ENCODE data around the gene POMZP3.
"Not testable (repeated sequence)": the region's sequence is repeated elsewhere in the genome, so short reads cannot be mapped to it uniquely, and the experiment has no call there.

DNA sequence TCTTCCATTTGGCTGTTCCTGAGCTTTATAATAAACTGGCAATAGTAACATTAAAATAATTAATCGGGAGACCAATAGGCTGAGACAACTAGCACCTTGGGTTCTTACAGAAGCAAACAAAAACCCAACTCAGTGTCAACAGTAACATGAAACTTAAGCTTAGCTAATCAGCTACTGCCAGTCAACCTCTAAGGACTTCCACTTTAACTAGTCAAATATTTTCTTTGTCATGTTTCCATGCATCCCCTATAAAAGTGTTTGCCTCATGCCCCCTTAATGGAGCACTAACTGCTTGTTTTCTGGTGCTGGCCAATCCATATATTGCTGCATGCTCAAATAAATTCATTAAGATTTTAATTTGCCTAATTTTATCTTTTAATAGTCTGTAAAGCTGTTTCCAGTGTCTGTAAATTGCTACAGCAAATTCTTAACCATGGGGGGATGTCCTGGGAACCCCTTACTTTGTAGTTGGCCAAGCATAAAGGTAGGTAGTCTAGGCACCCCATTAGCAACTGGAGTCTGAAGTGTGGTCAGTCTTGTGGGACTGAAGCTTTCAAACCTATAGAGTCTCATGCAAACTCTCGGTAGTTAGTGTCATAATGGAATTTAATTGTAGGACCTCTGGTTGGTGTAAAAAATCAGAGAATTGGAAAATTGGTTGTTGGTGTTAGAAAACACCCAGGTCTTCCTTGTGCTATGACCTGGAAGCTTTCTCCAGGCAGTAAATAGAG, 40.3 kb downstream of the POMZP3 start:
- TF ChIP-seq YY1 (IDR thresholded peaks at IDR 0.05; ENCODE audit: insufficient read depth, insufficient read length); ZNF274 (IDR thresholded peaks at IDR 0.05; ENCODE audit: low read depth, low read length); SUZ12 (IDR thresholded peaks at IDR 0.05; ENCODE audit: extremely low read depth, insufficient read depth, insufficient read length): not testable (repeated sequence)

Measured in NT2/D1 (cell line).